DOHH2 (cell line): ENCODE measurements around the gene ITPR1.

ENCODE experiments used
- H3F3A ChIP-seq: fragments of 200-600 bp; sonication (generic), shearing (Covaris generic); 2 replicates; pipeline ENCODE4 v1.6.0; 2016; ENCODE audit warnings: antibody characterized with exemption, mild to moderate bottlenecking; ENCODE audit not compliant: control insufficient read depth, insufficient read depth
- H3K27ac ChIP-seq: fragments of 200-600 bp; sonication (generic); 2 replicates; pipeline ENCODE4 v1.5.1; 2014; ENCODE audit warnings: low read depth, mild to moderate bottlenecking, low read length, moderate library complexity
- H3K27me3 ChIP-seq: fragments of 200-600 bp; sonication (generic); 2 replicates; pipeline ENCODE4 v1.6.1; 2014; ENCODE audit warnings: mild to moderate bottlenecking, low read length, mixed read lengths; ENCODE audit not compliant: control insufficient read depth
- H3K36me3 ChIP-seq: fragments of 200-600 bp; sonication (generic); 2 replicates; pipeline ENCODE4 v1.6.1; 2014; ENCODE audit warnings: mild to moderate bottlenecking, low read length, moderate library complexity, mixed read lengths; ENCODE audit not compliant: control insufficient read depth
- H3K4me1 ChIP-seq: fragments of 200-600 bp; sonication (generic); 2 replicates; pipeline ENCODE4 v1.6.1; 2014; ENCODE audit warnings: mild to moderate bottlenecking, low read length, mixed read lengths; ENCODE audit not compliant: control insufficient read depth
- H3K4me2 ChIP-seq: fragments of 200-600 bp; sonication (generic); 2 replicates; pipeline ENCODE4 v1.6.0; 2014; ENCODE audit warnings: mild to moderate bottlenecking, low read length, moderate library complexity
- H3K4me3 ChIP-seq: fragments of 200-600 bp; sonication (generic); 2 replicates; pipeline ENCODE4 v1.5.1; 2014; ENCODE audit warnings: mild to moderate bottlenecking, low read length, mixed read lengths
- H3K79me2 ChIP-seq: fragments of 200-600 bp; sonication (generic); 2 replicates; pipeline ENCODE4 v1.6.1; 2014; ENCODE audit warnings: mild to moderate bottlenecking, low read length, mixed read lengths; ENCODE audit not compliant: control insufficient read depth
- H3K9me2 ChIP-seq: fragments of 200-600 bp; sonication (generic); replicated peaks from 2 replicates; pipeline ENCODE4 v1.6.1; 2014; ENCODE audit warnings: mild to moderate bottlenecking, low read length, mixed read lengths; ENCODE audit not compliant: control insufficient read depth
- H3K9me3 ChIP-seq: fragments of 200-600 bp; sonication (generic); 2 replicates; pipeline ENCODE4 v1.6.1; 2014; ENCODE audit warnings: antibody characterized with exemption, low read length, mixed read lengths; ENCODE audit not compliant: control insufficient read depth, insufficient read depth
- H4K20me1 ChIP-seq: fragments of 200-600 bp; sonication (generic); 2 replicates; pipeline ENCODE4 v1.6.0; 2014; ENCODE audit warnings: low read depth, mild to moderate bottlenecking, antibody characterized with exemption, low read length, moderate library complexity; ENCODE audit not compliant: control insufficient read depth, insufficient read depth
- CTCF ChIP-seq: fragments of 200-600 bp; sonication (generic); IDR thresholded peaks from one replicate; pipeline ENCODE4 v1.5.1; 2014; ENCODE audit warnings: antibody characterized with exemption, mild to moderate bottlenecking, low read depth, low read length; ENCODE audit not compliant: poor library complexity, severe bottlenecking
- EZH2phosphoT487 ChIP-seq: fragments of 200-600 bp; sonication (generic); IDR thresholded peaks from 2 replicates; pipeline ENCODE4 v1.6.1; 2017; ENCODE audit warnings: borderline replicate concordance, mild to moderate bottlenecking, antibody characterized with exemption, low read length, moderate library complexity, mixed read lengths

The ITPR1 gene

GRCh38 chr3:4505688-4506558 is 12.8 kb downstream of the ITPR1 start:
- Histone ChIP-seq H3K79me2 (peaks cover 58% of the 10 kb centered on the region), H3F3A (peaks cover 18% of the 10 kb centered on the region), H3K36me3 (peaks cover 18% of the 10 kb centered on the region), H3K4me3 (peak overlapping the region; percentile 66), H3K9me3 (no peaks in the 10 kb centered on the region), H3K27ac (peak overlapping the region; percentile 57), H3K9me2 (no peaks in the 10 kb centered on the region), H3K4me2 (peak overlapping the region; percentile 92), H4K20me1 (no peaks in the 10 kb centered on the region), H3K27me3 (no peaks in the 10 kb centered on the region), H3K4me1 (peaks cover 79% of the 10 kb centered on the region)
- TF ChIP-seq EZH2phosphoT487 = no peak
- no peak for TF ChIP-seq CTCF

- Histone ChIP-seq H3K36me3 (peaks cover 13% of the 10 kb centered on the region), H3K9me2 (no peaks in the 10 kb centered on the region), H3K4me3 (peak overlapping the region; percentile 66), H4K20me1 (no peaks in the 10 kb centered on the region), H3F3A (peaks cover 11% of the 10 kb centered on the region), H3K4me1 (peaks cover 74% of the 10 kb centered on the region), H3K79me2 (peaks cover 61% of the 10 kb centered on the region), H3K4me2 (peak overlapping the region; percentile 92), H3K27me3 (no peaks in the 10 kb centered on the region), H3K9me3 (no peaks in the 10 kb centered on the region), H3K27ac (peak overlapping the region; percentile 57)
- TF ChIP-seq CTCF (no peak), EZH2phosphoT487 (no peak)
These were observed 13.4 kb downstream of the ITPR1 start for GRCh38 chr3:4506559-4507023.

GRCh38 chr3:4507024-4507596 is 14.0 kb downstream of the ITPR1 start:
- peaks cover 63% of the 10 kb centered on the region for H3K79me2 ChIP-seq
- no peaks in the 10 kb centered on the region for H3K9me3 ChIP-seq
- no peaks in the 10 kb centered on the region for H3K9me2 ChIP-seq
- peak overlapping the region; percentile 66 for H3K4me3 ChIP-seq
- TF ChIP-seq EZH2phosphoT487 (no peak), CTCF (no peak)
- peaks cover 11% of the 10 kb centered on the region for H3K36me3 ChIP-seq
- no peaks in the 10 kb centered on the region for H4K20me1 ChIP-seq
- H3K4me2 ChIP-seq = peak overlapping the region; percentile 92
- peak overlapping the region; percentile 57 for H3K27ac ChIP-seq
- H3K27me3 ChIP-seq = no peaks in the 10 kb centered on the region
- H3F3A ChIP-seq = peaks cover 11% of the 10 kb centered on the region
- peaks cover 70% of the 10 kb centered on the region for H3K4me1 ChIP-seq
